Astrocyte of the cerebellum (primary cell): ENCODE data around the gene MACO1.

Experiments used
- DNase-seq: peaks from one replicate; pipeline ENCODE4 v3.0.0-alpha.2; 2011; ENCODE audit warnings: low read depth
- H3K4me3 ChIP-seq: 2 replicates; pipeline ENCODE4 v1.5.1; 2011; ENCODE audit warnings: mild to moderate bottlenecking, low read depth, low read length, moderate library complexity
- in situ Hi-C: cut with HindIII; loops from 2 replicates; pipeline ENCODE4 v1.10.0; 2017; ENCODE audit warnings: low sequenced_read_pairs
- TF ChIP-seq, protein P1 (sequence below): IDR thresholded peaks from 2 replicates; pipeline ENCODE4 v1.5.1; 2012; ENCODE audit warnings: low read length, low read depth, moderate library complexity, mild to moderate bottlenecking; ENCODE audit errors: missing control alignments

The MACO1 gene

DNA sequence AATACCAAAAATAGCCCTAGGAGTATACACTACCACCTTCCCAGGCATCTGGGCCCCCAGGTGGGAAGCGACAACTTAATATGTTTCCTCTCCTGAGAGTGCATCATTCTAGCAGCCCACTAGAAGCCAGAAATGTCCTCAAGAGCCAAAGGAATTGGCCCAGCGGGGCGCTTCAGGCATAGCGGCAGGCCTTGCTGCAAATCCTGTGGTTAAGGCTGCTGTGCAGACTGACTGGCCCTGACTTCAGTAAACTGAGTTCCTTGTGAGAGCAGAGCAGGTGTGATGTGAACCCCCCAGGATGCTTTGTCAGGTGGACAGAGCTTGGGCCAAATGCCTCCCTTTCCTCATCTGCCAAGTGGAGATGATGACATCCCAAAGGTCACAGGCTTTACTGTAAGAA is 83.0 kb downstream of the MACO1 start:
- DNase-seq = no peak
- TF ChIP-seq, protein P1, sequence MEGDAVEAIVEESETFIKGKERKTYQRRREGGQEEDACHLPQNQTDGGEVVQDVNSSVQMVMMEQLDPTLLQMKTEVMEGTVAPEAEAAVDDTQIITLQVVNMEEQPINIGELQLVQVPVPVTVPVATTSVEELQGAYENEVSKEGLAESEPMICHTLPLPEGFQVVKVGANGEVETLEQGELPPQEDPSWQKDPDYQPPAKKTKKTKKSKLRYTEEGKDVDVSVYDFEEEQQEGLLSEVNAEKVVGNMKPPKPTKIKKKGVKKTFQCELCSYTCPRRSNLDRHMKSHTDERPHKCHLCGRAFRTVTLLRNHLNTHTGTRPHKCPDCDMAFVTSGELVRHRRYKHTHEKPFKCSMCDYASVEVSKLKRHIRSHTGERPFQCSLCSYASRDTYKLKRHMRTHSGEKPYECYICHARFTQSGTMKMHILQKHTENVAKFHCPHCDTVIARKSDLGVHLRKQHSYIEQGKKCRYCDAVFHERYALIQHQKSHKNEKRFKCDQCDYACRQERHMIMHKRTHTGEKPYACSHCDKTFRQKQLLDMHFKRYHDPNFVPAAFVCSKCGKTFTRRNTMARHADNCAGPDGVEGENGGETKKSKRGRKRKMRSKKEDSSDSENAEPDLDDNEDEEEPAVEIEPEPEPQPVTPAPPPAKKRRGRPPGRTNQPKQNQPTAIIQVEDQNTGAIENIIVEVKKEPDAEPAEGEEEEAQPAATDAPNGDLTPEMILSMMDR = no peak

DNA sequence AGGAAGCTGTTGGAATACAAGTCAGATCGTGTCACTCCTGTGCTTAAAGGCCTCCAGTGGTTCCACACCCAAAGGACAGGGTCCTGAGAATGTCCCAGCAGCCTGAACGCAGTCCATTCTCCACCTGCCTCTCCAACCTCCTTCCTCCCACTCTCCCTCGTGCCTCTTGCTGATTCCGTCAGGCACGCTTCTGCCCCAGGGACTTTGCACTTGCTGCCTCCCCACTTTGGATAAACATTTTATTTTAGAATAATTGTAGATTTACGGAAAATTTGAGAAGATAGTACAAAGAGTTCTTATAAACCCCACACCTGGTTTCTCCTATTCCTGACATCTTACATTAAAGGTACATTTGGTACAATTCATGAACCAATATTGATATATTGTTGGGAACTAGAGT is 84.3 kb downstream of the MACO1 start:
- DNase-seq = no peak
- TF ChIP-seq, protein P1 = no peak
- no peak overlapping the region for H3K4me3 ChIP-seq
- in situ Hi-C loops = no loop called here

More for the DNA sequence above, 83.0 kb downstream of the MACO1 start:
- no peak overlapping the region for H3K4me3 ChIP-seq
- in situ Hi-C loops = no loop called here

DNA sequence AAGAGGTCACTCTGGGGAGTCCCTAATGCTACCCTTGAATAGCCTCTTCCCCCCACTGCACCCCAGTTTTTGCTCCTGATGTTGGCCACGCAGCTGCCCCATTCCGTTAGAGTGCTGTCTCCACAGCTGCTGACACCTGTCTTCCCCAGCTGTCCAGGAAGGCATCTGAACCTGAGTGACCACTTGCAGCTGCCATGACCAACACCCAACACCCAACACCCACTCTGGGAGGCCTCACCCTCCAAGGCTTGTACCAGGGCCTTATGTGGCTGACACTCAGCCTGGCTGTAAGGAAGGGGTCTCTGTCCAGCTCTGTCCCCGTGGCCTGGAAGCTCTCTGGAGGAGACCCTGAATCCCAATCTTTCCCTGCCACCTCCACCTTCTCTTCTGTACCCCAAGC is 86.0 kb downstream of the MACO1 start:
- DNase-seq = no peak
- no peak overlapping the region for H3K4me3 ChIP-seq
- in situ Hi-C loops = no loop called here
- TF ChIP-seq, protein P1 = no peak

DNA sequence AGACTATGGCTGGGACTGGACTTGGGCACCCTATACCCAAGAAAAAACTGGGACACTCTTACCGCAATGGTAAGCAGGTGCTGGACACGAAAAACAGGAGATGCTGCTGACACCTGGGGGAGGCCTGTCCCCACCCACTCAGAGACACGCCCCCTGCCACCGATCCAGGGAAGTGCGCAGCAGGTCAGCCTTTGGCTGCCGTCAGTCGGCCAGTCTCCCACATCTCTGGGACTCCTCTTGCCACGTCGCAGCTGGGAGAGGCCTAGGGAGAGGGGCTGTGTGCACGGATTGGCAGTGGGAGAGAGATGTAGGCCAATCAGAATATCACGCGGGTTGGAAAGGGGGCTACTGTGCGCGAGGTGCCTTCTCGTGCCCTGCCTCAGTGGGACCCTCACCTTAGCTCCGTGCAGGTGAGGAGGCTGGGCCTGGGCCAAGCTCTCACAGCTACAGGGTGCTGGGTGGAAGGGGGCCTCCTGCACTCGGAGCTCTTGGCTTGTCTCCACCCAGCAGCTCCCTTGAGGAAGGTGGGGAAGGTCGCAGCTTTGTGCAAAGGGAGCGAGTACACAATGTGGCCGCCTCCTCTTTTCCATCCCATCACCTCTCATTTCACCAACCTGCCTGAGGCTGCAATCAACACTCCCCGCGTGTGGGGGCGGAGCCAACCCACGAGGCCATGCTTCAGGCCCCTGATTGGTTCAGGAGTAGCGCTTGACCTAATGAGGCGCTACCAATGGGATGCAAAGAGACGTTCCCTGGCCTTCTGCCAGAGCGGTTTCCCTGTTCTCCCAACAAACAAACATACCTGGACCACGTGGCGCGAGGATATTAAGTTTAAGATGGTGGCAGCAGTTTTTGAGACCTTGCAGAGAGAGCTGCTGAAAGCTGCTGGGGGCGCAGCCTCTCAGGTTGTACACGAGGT is 87.0 kb downstream of the MACO1 start:
- in situ Hi-C loops = no loop called here

DNA sequence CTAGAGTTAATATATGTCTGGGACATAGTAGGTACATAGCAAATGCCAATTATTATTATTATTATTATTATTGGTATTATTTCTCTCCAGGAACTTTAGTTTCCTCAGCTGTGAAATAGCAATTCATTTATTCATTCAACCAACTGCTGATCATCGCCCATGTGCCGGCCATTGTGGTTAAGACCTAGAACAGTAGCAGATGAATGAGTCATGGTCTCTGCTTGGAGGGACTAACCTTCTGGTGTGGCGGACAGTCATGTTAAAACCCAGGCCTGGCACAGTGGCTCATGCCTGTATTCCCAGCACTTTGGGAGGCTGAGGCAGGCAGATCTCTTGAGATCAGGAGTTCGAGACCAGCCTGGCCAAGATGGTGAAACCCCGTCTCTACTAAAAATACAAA is 88.9 kb downstream of the MACO1 start:
- in situ Hi-C loops = loop anchor here (10.0 kb wide), 1 partner anchor 265 kb away; no protein-coding TSS in a partner anchor
- TF ChIP-seq, protein P1 = no peak
- no peak overlapping the region for H3K4me3 ChIP-seq
- peak; percentile 48 for DNase-seq

More for the DNA sequence above, 87.0 kb downstream of the MACO1 start:
- no peak overlapping the region for H3K4me3 ChIP-seq
- no peak for DNase-seq
- TF ChIP-seq, protein P1 = no peak

DNA sequence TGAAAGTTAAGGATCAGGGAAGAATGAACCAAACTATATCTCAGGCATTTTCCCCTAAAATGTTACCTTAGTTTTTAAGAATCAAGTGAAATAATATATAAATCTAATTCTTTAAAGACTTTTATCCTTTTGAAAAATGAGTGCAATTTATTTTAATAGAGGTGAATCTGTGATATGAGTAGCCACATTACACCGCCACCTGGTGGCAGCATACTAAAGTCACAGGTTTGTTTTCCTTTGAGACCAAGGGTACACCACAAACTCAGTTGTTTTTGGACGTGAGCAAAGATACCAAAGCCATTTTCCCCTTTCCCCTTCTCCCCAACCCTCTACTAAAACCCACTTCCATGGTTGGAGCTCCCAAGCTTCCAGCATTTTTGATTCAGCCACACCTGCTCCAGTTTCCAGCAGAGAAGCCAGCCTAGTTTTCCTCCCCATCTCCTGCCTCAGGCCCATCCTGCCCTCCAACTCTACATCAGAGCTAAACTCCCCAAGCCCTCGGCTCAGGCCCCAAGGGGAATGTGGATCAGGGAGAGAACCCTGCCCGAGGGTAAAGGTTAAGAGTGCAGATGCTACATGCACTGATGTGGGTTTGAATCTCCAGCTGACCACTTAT is 89.9 kb downstream of the MACO1 start:
- peak; percentile 53 for DNase-seq
- in situ Hi-C loops = loop anchor here (10.0 kb wide), 1 partner anchor 264 kb away; no protein-coding TSS in a partner anchor
- no peak overlapping the region for H3K4me3 ChIP-seq
- TF ChIP-seq, protein P1 = peak; percentile 73
